HG03571 (cell line): ENCODE data around the gene MYCBPAP.

Source experiments
- ATAC-seq: cut with Tn5 transposase; IDR thresholded peaks from one replicate; pipeline ENCODE4 v1.9.1; 2021; ENCODE audit not compliant: unreplicated experiment

MYCBPAP gene

GRCh38 chr17:50535407-50535806 is 27.2 kb downstream of the MYCBPAP start:
- ATAC-seq: no peak

GRCh38 chr17:50536683-50537646 is 28.7 kb downstream of the MYCBPAP start:
- ATAC-seq: no peak

- no peak for ATAC-seq
Measured at GRCh38 chr17:50537721-50538548, 29.7 kb downstream of the MYCBPAP start.

- ATAC-seq: no peak
Measured at GRCh38 chr17:50538549-50539410, 30.5 kb downstream of the MYCBPAP start.

GRCh38 chr17:50539762-50540559 is 31.7 kb downstream of the MYCBPAP start:
- no peak for ATAC-seq

GRCh38 chr17:50540560-50541401 is 32.5 kb downstream of the MYCBPAP start:
- ATAC-seq: no peak

GRCh38 chr17:50541402-50541715 is 33.1 kb downstream of the MYCBPAP start:
- ATAC-seq: no peak

GRCh38 chr17:50541716-50542688 is 33.8 kb downstream of the MYCBPAP start:
- peak; percentile 76 for ATAC-seq

GRCh38 chr17:50542795-50543774 is 34.8 kb downstream of the MYCBPAP start:
- no peak for ATAC-seq

- no peak for ATAC-seq
Measured at GRCh38 chr17:50544516-50544915, 36.3 kb downstream of the MYCBPAP start.

GRCh38 chr17:50545311-50545710 is 37.1 kb downstream of the MYCBPAP start:
- ATAC-seq: no peak

GRCh38 chr17:50546701-50547034 is 38.4 kb downstream of the MYCBPAP start:
- ATAC-seq: no peak

- peak; percentile 70 for ATAC-seq
Measured at GRCh38 chr17:50547035-50547735, 38.9 kb downstream of the MYCBPAP start, which contains the start of gene SPATA20. TSS of gene SPATA20 (plus strand) at chr17:50547174. CDS start at chr17:50547209, 35 bp downstream.

- ATAC-seq: no peak
Measured at GRCh38 chr17:50547736-50548083, 39.5 kb downstream of the MYCBPAP start.

- ATAC-seq: no peak
Measured at GRCh38 chr17:50548831-50549230, 40.6 kb downstream of the MYCBPAP start.

GRCh38 chr17:50549256-50549941 is 41.2 kb downstream of the MYCBPAP start:
- ATAC-seq: no peak
